Measurements from ENCODE around the gene BCAS1.
A peak's percentile ranks its signal among the peaks of the same experiment; 100 is the strongest.

BCAS1 gene

DNA sequence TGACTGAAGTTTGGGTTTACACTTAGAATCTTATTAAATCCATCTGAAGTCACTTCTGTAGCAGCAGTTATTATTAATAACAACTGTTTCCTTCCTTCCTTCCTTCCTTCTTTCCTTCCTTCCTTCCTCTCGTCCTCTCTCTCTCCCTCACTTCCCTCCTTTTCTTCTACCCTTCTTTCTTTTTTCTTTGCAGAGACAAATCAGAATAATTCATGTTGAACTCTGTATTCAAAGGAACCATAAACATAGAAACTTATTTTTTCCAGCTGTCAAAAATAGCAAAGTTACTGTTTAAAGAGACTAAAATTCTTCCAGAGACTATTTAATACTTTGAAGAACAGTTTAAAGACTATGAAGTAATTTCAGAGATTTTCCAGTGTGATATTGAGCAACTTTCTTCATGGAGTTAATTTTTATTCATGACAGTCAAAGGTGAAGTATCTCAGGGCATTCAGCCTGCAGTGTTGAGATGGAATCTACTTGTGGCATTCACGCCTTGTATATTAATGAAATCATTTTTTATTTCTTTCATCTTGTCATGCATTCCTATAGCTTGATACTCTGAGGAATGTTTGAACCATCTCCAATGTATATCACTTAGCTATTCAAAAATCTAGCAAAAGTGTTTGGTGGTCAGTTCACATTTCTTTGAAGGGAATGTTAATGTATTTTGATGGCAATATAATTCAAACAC lies 109.7 kb downstream of the BCAS1 start:
- no peak for DNase-seq (ENCODE audit: low spot score)

- no peak for DNase-seq (ENCODE audit: low spot score)
Observed at GRCh38 chr20:53959911-53960578, 110.3 kb downstream of the BCAS1 start.

- DNase-seq (ENCODE audit: low spot score), result no peak
Observed at GRCh38 chr20:53958260-53958659, 112.1 kb downstream of the BCAS1 start.

GRCh38 chr20:53957451-53958172 lies 112.8 kb downstream of the BCAS1 start:
- DNase-seq (ENCODE audit: low spot score), result no peak

DNA sequence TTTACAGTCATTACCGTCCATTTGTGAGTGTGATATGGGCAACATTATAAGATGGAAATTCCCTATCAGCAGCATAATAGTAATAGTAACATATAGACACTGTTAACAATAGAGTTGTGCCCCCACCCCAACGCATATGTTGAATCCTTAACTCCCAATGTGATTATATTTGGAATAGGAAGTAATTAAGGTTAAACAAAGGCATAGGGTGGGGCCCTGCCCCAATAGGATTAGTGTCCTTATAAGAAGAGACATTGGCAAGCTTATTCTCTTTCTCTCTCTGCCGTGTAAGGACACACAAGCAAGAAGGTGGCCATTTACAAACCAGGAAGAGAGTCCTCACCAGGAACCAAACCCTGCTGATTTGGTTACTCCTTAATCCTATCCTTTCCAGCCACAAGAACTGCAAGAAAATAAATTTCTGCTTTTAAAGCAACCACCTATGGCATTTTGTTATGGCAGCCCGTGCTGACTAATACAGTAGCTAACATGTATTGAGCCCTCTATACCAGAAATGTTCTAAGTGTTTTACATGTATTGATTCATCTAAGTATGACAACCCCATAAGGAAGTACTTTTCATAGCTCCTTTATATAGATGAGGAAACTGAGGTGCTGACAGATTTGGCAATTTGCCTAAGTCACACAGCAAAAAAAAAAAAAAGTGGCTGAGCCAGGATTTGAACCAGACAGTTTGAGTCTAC lies 114.2 kb downstream of the BCAS1 start:
- no peak for DNase-seq (ENCODE audit: low spot score)

DNA sequence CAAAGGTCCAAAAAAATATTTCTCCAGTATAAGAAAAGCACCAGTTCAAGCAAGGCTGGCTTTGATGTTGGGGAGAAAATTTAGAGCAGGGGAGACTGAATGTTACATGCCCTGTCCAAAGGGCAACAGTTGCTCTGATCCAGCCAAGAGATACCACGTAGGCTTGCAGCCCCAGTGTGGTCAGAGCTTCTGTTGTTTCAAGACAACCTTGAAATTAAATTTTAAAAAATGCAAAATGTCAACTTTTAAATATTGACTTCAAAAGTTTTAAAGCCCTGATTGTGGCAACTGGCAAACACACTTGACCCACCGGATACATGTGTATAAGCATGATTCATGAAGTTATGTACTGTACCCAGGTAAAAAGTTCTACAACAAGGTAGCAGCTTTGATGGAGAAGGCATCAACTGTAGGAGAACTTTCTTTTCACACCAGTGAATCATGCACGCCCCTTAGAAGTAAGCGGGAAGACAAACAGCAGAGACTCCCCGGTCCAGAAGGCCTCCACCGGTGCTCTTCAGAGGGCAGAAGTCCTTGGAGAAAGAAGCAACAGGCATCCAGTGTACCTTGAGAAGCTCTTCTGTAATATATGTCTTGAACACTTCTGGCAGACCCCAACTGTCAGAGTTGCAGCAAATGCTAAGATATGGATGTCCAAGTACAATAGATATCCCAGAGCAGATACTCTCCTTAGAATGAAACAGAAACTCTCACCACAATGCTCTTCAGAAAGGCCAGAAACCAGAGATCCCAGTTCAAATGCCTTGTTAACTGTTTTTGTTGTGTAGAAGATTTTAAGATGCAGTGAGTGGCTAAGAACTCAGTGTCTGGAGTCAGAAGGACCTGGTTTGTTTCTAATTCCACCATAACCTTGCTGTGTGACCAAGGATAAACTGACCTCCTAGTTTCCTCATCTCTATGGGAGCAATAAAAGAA lies 115.4 kb downstream of the BCAS1 start:
- DNase-seq (ENCODE audit: low spot score), result no peak

- DNase-seq (ENCODE audit: low spot score), result no peak
Observed at GRCh38 chr20:53952528-53953096, 117.8 kb downstream of the BCAS1 start.

- no peak for DNase-seq (ENCODE audit: low spot score)
Observed at GRCh38 chr20:53950578-53950977, 119.8 kb downstream of the BCAS1 start.

DNA sequence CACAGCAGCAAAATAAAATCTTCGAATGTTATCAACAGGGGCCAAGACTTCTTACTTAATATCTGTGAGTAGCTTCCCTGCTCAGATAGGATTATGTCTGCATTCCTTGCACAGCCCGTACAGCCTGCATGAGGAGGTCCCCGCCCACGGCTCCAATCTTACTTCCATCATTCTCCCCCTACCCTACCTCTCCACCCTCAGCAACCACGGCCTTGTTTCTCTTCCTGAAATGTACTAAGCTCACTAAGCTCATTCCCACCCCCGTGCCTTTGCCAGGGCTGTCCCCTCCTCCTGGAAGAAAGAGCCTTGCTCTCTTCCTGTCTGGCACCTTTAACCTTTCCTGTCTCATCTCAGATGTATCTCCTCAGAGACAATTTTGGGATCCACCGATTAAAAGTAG lies 120.4 kb downstream of the BCAS1 start:
- no peak for DNase-seq (ENCODE audit: low spot score)

DNA sequence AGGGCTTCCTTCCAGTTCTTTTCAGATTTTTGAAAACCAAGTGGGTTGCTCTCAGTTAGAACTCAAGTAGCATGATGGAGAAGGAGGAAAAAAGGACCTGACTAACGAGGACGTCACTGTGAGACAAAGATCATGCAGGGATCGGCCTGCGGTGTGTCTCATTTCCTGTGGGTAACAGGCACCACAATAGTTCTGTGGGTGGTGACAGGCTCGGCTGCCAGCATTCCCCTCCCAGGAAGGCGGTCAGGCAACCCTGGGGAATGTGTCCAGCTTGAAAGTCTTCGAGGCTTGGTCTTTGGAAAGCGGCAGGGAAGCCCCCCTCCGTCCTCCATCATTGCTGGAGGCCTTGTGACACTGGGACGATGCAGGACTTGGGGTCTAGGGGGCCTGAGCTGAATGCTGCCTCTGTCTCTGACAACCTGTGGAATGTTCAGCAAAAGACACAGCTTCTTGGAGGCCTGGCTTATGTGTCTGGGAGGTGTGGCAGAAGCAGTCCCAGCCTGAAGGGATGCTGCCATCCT lies 121.0 kb downstream of the BCAS1 start:
- DNase-seq (ENCODE audit: low spot score), result peak; percentile 52

DNA sequence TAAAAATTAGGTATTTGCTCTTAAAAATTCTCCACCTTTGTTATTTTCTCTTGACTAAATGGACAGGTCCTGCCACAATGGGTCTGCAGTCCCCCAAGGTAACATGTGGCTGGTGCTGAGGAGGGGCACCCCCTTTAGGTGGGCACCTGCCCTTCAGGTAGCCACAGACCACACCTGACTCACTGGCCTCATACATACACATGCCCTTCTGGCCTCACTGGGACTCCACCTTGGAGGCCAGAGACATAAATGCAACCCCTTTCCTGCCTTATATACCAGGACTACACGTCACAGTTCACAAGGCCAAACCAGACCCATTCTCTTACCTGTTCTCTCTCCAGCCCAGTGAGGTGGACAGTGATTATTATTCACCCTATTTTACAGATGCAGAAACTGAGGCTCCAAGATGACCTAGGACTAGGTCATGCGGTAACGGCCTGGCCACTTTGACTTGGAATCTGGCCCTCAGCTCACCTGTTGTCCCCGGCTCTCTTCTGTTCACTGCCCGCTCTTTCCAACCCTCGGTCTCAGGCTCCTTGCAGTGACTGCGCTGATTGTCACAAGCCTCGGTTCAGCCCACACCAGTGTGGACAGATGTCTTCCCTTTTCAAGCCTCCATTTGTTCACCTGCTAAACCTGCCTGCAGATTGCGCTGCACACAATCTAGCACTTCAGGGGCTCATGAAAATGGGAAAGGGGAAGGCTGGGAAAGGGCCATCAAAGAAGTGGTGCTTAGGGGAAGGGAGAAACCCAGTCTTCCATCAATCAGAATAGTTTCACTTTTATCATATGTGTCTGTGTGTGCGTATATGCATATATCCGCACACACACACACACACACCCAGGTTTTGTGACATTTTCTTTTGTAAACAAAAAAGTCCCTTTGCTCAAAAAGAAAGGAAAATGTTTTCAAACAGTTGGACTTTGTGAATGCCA lies 121.7 kb downstream of the BCAS1 start:
- DNase-seq (ENCODE audit: low spot score), result no peak

DNA sequence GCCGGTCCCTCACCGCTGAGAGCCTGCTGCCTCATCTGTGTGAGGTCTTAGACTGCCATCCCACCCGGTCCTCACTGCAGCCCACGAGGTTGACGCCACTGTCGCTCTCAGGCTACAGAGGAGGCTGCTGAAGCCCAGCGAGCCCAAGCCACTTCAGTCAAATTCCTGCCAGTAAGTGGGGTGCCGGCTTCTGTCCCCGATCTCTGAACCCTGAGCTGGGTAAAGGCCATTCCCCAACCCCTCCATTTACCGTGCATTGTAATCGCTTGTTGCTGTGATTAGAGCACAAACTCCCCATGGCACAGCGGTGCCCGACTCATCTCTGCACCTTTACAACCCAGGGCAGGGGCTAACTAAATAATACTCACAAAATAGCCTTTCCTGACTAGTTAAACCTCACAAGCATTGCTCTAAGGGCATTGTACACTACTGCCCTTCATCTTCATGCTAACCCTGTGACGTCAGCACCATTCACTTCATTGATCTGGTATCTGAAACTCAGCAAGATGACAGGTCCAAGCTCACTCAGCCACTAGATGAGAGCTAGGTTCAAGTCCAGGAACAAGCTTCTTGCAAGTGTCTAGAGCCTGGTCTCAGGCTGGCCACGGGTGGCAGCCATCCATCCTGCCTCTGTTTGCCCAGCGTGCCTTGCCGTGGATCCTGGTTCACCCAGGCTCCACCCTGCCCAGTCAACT lies 122.7 kb downstream of the BCAS1 start:
- no peak for DNase-seq (ENCODE audit: low spot score)

- no peak for DNase-seq (ENCODE audit: low spot score)
Observed at GRCh38 chr20:53946106-53946505, 124.3 kb downstream of the BCAS1 start.

GRCh38 chr20:53945478-53945877 lies 124.9 kb downstream of the BCAS1 start:
- no peak for DNase-seq (ENCODE audit: low spot score)

DNA sequence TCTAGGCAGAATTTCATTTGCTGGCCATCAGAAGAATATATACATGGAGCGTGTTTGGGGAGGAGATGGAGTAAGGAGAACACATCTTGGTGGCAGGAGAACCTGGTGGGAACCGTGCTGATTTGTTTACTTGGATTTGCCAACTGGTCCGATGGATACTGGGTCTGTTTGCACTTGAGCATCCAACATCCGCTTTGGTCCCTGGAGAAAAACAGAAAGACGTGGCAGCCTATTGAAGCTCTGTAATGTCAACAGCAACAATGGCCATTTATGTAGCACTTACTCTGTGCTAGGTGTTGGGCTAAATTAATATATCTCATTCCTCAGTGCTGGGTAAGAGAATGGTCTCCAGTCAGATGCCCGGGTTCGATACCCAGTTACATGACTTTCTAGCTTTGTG lies 125.6 kb downstream of the BCAS1 start:
- DNase-seq (ENCODE audit: low spot score), result no peak

- DNase-seq (ENCODE audit: low spot score), result peak; percentile 46
Observed at GRCh38 chr20:53943522-53944291, 126.7 kb downstream of the BCAS1 start.

GRCh38 chr20:53942973-53943372 lies 127.4 kb downstream of the BCAS1 start:
- DNase-seq (ENCODE audit: low spot score), result no peak

GRCh38 chr20:53942472-53942816 lies 128.0 kb downstream of the BCAS1 start:
- no peak for DNase-seq (ENCODE audit: low spot score)
